ENCODE results near the gene SBF1. TPM values are rescaled to one million over a fixed set of nuclear protein-coding genes. Genes with fewer than 3 reads are reported as not detected.

SBF1 gene
- total and polyA plus RNA-seq, 2 of the 13 experiments (the other 11 are each of a cell fraction or from before 2014, with no cell fraction given): 31.7 to 40.9 TPM

GRCh38 chr22:50485221-50486131 lies 10.6 kb upstream of the SBF1 start (continued):
- TF ChIP-seq MEIS1 (CRISPR knock-in tag; IDR thresholded peaks at IDR 0.05; ENCODE audit: borderline replicate concordance): 0 out of 2 replicates have a peak, but pooled peaks have one; percentile 37
- TF ChIP-seq, protein P1, sequence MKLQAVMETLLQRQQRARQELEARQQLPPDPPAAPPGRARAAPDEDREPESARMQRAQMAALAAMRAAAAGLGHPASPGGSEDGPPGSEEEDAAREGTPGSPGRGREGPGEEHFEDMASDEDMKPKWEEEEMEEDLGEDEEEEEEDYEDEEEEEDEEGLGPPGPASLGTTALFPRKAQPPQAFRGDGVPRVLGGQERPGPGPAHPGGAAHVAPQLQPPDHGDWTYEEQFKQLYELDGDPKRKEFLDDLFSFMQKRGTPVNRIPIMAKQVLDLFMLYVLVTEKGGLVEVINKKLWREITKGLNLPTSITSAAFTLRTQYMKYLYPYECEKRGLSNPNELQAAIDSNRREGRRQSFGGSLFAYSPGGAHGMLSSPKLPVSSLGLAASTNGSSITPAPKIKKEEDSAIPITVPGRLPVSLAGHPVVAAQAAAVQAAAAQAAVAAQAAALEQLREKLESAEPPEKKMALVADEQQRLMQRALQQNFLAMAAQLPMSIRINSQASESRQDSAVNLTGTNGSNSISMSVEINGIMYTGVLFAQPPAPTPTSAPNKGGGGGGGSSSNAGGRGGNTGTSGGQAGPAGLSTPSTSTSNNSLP (IDR thresholded peaks at IDR 0.05; ENCODE audit: low read depth, low read length): no peak
- TF ChIP-seq SRY (CRISPR knock-in tag; IDR thresholded peaks at IDR 0.05): peak; percentile 53; the same call in 1 of the 2 replicates
- peak; percentile 79; the same call in 1 of the 2 replicates for TF ChIP-seq JUNB (CRISPR knock-in tag; IDR thresholded peaks at IDR 0.05; ENCODE audit: borderline replicate concordance)
- no peak for TF ChIP-seq ATF7 (IDR thresholded peaks at IDR 0.05)
- TF ChIP-seq ATF7 (CRISPR knock-in tag; IDR thresholded peaks at IDR 0.05): peak; percentile 56
- TF ChIP-seq ZNF354B (CRISPR knock-in tag; IDR thresholded peaks at IDR 0.05): 0 out of 2 replicates have a peak, but pooled peaks have one; percentile 24
- TF ChIP-seq SKIL (CRISPR knock-in tag; IDR thresholded peaks at IDR 0.05; ENCODE audit: borderline replicate concordance): 0 out of 2 replicates have a peak, but pooled peaks have one; percentile 57
- 0 out of 2 replicates have a peak, but pooled peaks have one; percentile 19 for TF ChIP-seq GATAD1 (CRISPR knock-in tag; IDR thresholded peaks at IDR 0.05)
- TF ChIP-seq ZSCAN31 (CRISPR knock-in tag; IDR thresholded peaks at IDR 0.05; ENCODE audit: low read depth): no peak
- TF ChIP-seq MIER2 (CRISPR knock-in tag; IDR thresholded peaks at IDR 0.05): no peak
- TF ChIP-seq RARA (CRISPR knock-in tag; IDR thresholded peaks at IDR 0.05): peak; percentile 76
- TF ChIP-seq AGO1 (IDR thresholded peaks at IDR 0.05; ENCODE audit: low read depth, low read length, poor library complexity, severe bottlenecking): peak; percentile 97
- TF ChIP-seq KMT2A (CRISPR knock-in tag; IDR thresholded peaks at IDR 0.05): no peak; the same call in 1 of the 2 replicates
- TF ChIP-seq ZBTB21 (CRISPR knock-in tag; IDR thresholded peaks at IDR 0.05): 0 out of 2 replicates have a peak, but pooled peaks have one; percentile 21
- TF ChIP-seq JUND (CRISPR knock-in tag; IDR thresholded peaks at IDR 0.05): no peak
- no peak for TF ChIP-seq ZSCAN20 (CRISPR knock-in tag; IDR thresholded peaks at IDR 0.05; ENCODE audit: borderline replicate concordance)
- peak; percentile 97 for TF ChIP-seq ZC3H13 (CRISPR knock-in tag; IDR thresholded peaks at IDR 0.05)
- no peak for TF ChIP-seq ETV5 (CRISPR knock-in tag; IDR thresholded peaks at IDR 0.05; ENCODE audit: borderline replicate concordance)
- TF ChIP-seq MIER3 (CRISPR knock-in tag; IDR thresholded peaks at IDR 0.05; ENCODE audit: borderline replicate concordance): peak; percentile 24; the same call in 1 of the 2 replicates
- TF ChIP-seq ATF4 (CRISPR knock-in tag; IDR thresholded peaks at IDR 0.05): peak in 1 of 2 experiments; percentile 57; a peak in 2 of 4 replicates
- TF ChIP-seq, protein P2, sequence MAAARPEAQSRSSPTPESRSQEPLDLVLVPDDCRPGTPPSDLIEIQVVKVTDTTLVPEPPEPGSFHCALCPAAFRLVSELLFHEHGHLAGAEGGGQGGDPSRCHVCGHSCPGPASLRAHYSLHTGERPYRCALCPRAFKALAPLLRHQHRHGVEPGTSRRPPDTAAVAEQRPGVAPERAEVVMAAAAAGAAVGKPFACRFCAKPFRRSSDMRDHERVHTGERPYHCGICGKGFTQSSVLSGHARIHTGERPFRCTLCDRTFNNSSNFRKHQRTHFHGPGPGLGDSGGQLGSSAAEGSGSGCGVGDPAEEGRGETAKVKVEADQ (CRISPR knock-in tag; IDR thresholded peaks at IDR 0.05; ENCODE audit: borderline replicate concordance): peak; percentile 48; the same call in 1 of the 2 replicates
- 0 out of 2 replicates have a peak, but pooled peaks have one; percentile 25 for TF ChIP-seq NFYC (CRISPR knock-in tag; IDR thresholded peaks at IDR 0.05)
- 0 out of 2 replicates have a peak, but pooled peaks have one; percentile 14 for TF ChIP-seq ZSCAN25 (CRISPR knock-in tag; IDR thresholded peaks at IDR 0.05)

All from HepG2 (cell line).